Brain microvascular endothelial cell (primary cell): ENCODE results near the gene RPS21.

Experiments
- DNase-seq: peaks from one replicate; pipeline ENCODE4 v3.0.0-alpha.2; 2020
- H3K27ac ChIP-seq: fragments of 250-450 bp; sonication (Bioruptor Pico); 2 replicates; pipeline ENCODE4 v1.5.1; 2020; ENCODE audit warnings: mild to moderate bottlenecking, moderate library complexity
- H3K27me3 ChIP-seq: fragments of 250-450 bp; sonication (Bioruptor Pico); replicated peaks from 2 replicates; pipeline ENCODE4 v1.5.1; 2020; ENCODE audit warnings: mild to moderate bottlenecking
- H3K36me3 ChIP-seq: fragments of 250-450 bp; sonication (Bioruptor Pico); replicated peaks from 2 replicates; pipeline ENCODE4 v1.5.1; 2020; ENCODE audit warnings: mild to moderate bottlenecking
- H3K4me3 ChIP-seq: 2 replicates; pipeline ENCODE4 v1.5.1; 2011; ENCODE audit warnings: low read depth, mild to moderate bottlenecking, control low read depth, low read length, moderate library complexity
- CTCF ChIP-seq: IDR thresholded peaks from 2 replicates; pipeline ENCODE4 v1.5.1; 2011; ENCODE audit warnings: low read depth, mild to moderate bottlenecking, moderate library complexity, low read length, control low read depth, inconsistent platforms; ENCODE audit errors: missing control alignments
- in situ Hi-C: cut with HindIII; loops from 2 replicates; pipeline ENCODE4 v1.10.0; 2017; ENCODE audit warnings: low sequenced_read_pairs, low pct_ligation_motif_present

The RPS21 gene

DNA sequence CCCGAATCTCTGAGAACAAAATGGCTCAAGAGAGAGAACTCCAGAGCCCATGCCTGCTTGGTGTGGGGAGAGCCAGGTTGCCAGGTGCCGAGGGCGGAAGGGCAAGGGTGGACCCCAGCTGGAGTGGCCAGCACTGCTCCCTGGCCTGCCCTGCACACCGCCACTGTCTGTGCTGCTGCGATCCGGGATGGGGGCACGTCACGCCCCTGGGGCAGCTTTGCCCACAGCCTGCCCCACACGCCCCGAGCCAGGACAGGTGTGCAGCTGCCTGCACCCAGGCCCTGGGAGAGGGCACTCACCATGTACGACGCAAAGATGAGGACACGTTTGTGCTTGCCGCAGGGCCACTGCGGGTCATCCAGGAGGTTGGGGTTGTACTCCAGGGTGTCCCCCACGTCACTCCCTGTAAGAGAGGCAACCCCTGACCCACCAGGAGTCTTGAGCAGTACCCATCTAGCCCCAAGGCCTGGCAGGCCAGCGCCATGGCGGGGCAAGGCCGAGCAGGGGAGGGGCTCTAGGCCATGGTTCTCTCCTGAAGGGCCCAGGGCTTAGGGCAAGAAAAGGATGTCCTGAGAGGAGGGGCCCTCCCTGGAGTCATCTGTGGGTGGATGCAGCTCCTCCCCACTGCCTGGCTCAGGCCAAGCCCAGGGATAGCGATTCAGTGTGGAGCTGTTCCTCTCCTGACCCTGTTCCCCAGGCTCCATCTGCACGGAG, 5.9 kb downstream of the RPS21 start:
- Histone ChIP-seq H3K36me3 (peaks cover 22% of the 10 kb centered on the region), H3K4me3 (no peak overlapping the region), H3K27me3 (no peaks in the 10 kb centered on the region), H3K27ac (no peak overlapping the region)
- in situ Hi-C loops: loop anchor here (25.0 kb wide), 1 partner anchor 105 kb away; no protein-coding TSS in a partner anchor
- no peak for DNase-seq
- TF ChIP-seq CTCF: no peak

- in situ Hi-C loops: loop anchor here (25.0 kb wide), 1 partner anchor 106 kb away; no protein-coding TSS in a partner anchor
- no peak for TF ChIP-seq CTCF
- DNase-seq: no peak
- H3K27ac ChIP-seq: no peak overlapping the region
- peaks cover 17% of the 10 kb centered on the region for H3K36me3 ChIP-seq
- H3K4me3 ChIP-seq: no peak overlapping the region
- H3K27me3 ChIP-seq: no peaks in the 10 kb centered on the region
These were observed 6.4 kb downstream of the RPS21 start for GRCh38 chr20:62393335-62393665.

GRCh38 chr20:62393830-62394229, 6.9 kb downstream of the RPS21 start:
- no peaks in the 10 kb centered on the region for H3K27me3 ChIP-seq
- in situ Hi-C loops: loop anchor here (25.0 kb wide), 1 partner anchor 107 kb away; no protein-coding TSS in a partner anchor
- no peak for TF ChIP-seq CTCF
- H3K36me3 ChIP-seq: peaks cover 13% of the 10 kb centered on the region
- H3K27ac ChIP-seq: no peak overlapping the region
- no peak overlapping the region for H3K4me3 ChIP-seq
- DNase-seq: no peak

DNA sequence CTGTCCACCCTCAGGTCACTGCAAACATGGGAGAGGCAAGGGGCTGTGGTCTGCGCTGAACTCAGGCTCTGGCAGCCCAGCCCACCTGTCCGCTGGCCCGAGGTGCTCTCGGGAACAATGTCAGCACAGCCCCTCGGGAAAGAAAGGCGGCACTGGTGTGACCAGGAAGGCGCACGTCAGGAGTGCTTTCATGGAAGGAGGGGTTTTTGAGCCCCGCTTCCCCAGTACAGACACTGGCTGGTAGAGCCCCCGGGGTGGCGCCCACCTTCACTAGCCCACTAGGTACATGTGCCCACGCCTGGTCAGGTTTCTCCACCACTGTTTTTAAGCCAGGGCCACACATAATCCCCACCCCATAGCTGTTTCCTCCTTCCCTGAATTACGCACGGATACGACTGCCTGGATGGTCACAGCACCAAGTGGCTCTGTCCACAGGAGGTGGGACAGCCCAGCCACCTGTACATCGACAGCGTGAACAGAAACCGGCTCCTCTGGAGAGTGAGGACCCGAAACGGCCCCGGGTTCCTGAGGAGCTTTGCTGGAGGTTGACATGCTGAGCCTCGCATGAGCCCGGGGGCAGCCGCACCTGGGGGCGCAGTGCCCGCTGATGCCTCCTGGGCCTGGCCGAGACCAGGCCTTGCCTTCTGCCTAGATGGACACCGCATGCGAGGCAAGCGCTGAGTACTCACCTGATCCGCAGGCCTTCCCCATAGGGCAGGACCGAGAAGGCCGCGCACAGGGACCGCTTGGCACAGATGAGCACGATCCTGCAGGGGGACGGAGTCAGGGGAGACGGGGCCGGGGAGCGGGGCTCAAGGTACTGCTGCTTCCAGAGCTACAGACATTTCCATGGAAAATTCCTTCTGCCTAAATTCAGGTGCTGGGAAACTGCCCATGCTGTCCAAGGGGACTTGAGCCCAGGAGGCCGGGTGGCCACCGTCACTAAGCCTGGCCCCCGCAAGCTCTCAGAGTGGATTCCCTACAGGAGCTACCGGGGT, 7.6 kb downstream of the RPS21 start:
- H3K36me3 ChIP-seq: peaks cover 8% of the 10 kb centered on the region
- in situ Hi-C loops: loop anchor here (25.0 kb wide), 1 partner anchor 107 kb away; no protein-coding TSS in a partner anchor
- DNase-seq: no peak

More for the DNA sequence above, 7.6 kb downstream of the RPS21 start:
- Histone ChIP-seq H3K27me3 (no peaks in the 10 kb centered on the region), H3K4me3 (no peak overlapping the region), H3K27ac (no peak overlapping the region)
- no peak for TF ChIP-seq CTCF
